Left ventricle myocardium superior (tissue), 1 donor: ENCODE data around the gene EMX2. TPM values are rescaled to one million over a fixed set of nuclear protein-coding genes. Genes with fewer than 3 reads are reported as not detected.
"Not testable (repeated sequence)": the region's sequence is repeated elsewhere in the genome, so short reads cannot be mapped to it uniquely, and the experiment has no call there.

Experiments used
- ATAC-seq: fragments of 200-7000 bp; cut with Tn5 transposase; one replicate; pipeline ENCODE4 v1.9.1; 2020; ENCODE audit warnings: mild to moderate bottlenecking, moderate library complexity
- DNase-seq: peaks from one replicate; pipeline ENCODE4 v3.0.0-alpha.2; 2020
- intact Hi-C: fragments of 100-400 bp; cut with micrococcal nuclease; formaldehyde crosslinking; loops from one replicate; pipeline ENCODE4 v1.11.0; 2022
- long read RNA-seq: library from polyadenylated mRNA; unstranded; transcript quantifications from one replicate; pipeline ENCODE4 v2.0.0, GENCODE V29; 2021
- total RNA-seq: library from RNA; stranded (reverse); fragmentation: NEBNext Ultra II Directional; extraction: Animal tissue kit (Norgen Biotek cat#: 25700); gene quantifications from one replicate; pipeline ENCODE4 v1.2.1, GENCODE V29; 2021
- donor health status: DM: no; HTN: yes; CAD: no; lungs with severe emphysema.

EMX2 gene
- 0.42 TPM for total RNA-seq
- long read RNA-seq: 0 reads

- no peak for DNase-seq
- intact Hi-C loops: no loop called here
- no peak for ATAC-seq
These were observed at the start of gene EMX2 for GRCh38 chr10:117542706-117543224. Gene EMX2 (plus strand): TSS chr10:117542746. CDS start chr10:117543268, 522 bp downstream.

- ATAC-seq (no peak), DNase-seq (no peak)
- intact Hi-C loops: loop anchor here (5.0 kb wide), 1 partner anchor 746 kb away; no protein-coding TSS in a partner anchor
These were observed 46.5 kb upstream of the EMX2 start for GRCh38 chr10:117496031-117496430.

DNA sequence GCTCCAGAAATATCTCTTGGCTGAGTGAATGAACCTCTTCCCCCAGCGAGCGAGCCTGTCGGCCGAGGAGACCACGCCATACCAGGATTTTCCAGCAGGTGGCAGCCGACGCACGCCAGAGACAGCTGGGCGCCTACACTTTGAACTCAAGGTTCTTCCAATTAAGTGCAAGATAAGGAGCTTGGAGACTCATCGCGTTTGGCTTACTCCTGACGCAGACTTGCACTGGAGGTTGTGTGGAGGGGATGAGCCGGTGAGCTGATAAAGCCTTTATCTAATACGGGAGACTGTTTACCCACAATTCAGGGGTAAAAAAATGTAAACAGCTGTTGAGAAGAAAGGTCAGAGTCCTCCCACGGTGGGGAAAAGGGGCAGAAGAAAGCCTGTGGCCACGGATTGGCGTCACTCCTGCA lies 45.9 kb upstream of the EMX2 start:
- intact Hi-C loops: loop anchor here (5.0 kb wide), 1 partner anchor 746 kb away; no protein-coding TSS in a partner anchor
- DNase-seq (peak; percentile 84), ATAC-seq (peak; percentile 91)

GRCh38 chr10:117497736-117498135 lies 44.8 kb upstream of the EMX2 start:
- intact Hi-C loops: loop anchor here (5.0 kb wide), 1 partner anchor 745 kb away; no protein-coding TSS in a partner anchor
- ATAC-seq (no peak), DNase-seq (no peak)

- ATAC-seq (no peak), DNase-seq (no peak)
- intact Hi-C loops: loop anchor here (5.0 kb wide), 1 partner anchor 743 kb away; no protein-coding TSS in a partner anchor
These were observed 43.1 kb upstream of the EMX2 start for GRCh38 chr10:117499248-117500105.

GRCh38 chr10:117500456-117500855 lies 42.1 kb upstream of the EMX2 start:
- ATAC-seq (no peak), DNase-seq (no peak)
- intact Hi-C loops: no loop called here

DNA sequence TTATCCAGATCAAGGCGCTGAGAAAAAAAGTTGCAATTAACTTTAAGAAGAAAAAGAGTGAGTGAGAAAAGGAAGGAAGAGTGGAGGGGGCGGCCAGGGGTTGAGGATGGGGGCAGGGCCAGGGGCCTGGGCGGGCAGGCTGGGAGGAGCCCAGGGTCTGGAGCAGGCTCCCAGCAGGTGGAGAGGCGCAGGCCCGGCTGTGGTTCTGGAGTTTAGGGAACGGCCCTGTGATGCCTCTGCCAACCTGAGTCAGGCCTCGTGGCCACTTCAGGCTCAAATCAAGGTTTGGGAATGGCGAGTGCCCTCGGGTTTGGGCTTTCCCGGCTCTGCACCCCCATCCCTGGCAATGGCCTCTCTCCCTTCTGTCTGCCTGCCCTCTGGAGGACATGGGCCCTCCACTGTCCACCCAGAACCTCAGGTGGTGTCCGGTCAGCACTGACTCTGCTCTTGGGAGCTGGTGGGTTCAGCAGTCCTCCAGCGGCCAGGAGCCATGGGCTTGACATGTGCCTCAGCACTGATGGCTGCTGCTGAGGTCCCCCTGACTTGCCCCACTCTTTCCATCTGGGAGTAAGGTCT lies 41.0 kb upstream of the EMX2 start:
- no peak for DNase-seq
- ATAC-seq: no peak
- intact Hi-C loops: no loop called here

DNA sequence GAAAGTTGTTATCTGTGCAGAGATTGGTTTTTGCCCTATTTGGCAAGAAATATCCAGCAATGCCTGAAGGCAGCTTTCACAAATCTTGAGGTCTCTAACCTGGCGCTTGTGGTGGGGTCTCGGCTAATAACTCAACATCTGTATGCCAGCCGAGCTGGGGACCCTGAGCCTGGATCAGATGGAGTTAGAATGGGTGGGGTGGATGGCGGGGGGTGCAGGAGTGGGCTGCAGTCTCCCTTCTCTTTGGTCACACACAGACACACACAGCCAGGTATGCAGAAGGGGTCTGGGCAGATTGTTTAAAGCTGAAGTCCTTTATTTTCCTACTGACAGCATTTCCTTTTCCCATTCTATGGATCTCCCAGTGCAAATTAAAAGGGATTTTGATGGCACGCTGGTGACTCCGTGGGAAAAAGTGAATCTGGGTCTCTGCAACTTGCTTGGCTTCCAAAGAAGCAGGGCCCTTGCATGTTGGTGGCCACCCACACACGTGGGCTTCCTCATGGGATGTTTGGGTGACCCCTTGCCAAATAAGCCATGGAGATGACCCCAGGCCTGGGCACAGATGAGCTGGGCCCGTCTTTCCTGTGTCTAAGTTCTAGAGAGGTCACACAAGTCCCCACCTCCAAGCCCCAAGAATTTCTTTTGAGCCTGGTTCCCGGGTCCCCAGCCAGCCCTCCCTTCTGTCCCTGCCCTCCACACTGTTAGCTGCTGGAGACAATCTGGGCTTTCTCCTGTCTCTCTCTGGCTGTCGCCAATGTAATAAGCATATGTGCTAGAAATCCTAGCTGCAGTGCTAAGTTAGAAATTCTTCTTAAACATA lies 39.9 kb upstream of the EMX2 start:
- no peak for DNase-seq
- intact Hi-C loops: no loop called here
- no peak for ATAC-seq

DNA sequence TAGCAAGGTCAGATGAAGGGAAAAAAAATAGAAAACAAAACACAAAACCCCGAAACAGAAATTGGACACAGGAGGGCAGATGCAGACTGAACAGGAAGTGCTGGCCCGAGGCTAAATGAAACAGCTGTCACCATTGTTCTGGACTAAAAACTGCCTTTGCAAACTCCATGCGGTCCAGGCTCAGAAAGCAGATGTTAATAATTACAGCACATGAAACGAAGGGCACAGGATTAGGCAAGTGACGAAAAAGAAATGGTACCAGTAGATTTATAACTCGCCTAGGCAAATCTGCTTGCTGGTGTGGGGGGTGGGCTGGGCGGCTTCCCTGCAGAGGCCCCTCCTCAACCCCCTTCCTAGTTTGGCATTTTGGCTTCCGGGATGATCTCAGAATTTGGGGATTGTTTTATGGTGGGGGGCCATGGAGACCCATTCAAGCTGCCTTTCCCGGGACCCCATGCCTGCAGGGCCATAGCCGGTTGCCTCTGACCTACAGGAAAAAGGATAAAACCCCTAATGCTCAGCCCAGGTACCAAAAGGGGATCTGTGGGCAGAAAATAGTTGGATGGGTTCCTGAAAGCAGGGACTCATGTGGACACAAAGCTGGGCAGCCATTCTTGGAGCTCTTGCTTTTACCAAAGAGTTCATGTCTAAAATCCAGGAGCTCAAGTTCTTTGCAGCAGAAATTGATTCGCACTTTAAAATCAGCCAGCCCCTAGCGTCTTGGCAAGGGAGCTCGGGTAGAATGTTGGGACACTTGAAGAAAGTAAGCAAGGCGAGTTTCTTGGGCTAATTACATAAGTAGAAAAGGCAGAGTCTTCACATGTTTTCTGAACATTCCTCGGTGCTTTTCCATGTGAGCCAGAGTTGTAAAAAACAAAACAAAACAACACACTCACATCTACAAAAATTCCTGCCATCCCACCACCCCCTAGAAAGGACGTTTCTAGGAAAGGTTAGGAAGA lies 39.0 kb upstream of the EMX2 start:
- ATAC-seq (peak; percentile 41), DNase-seq (no peak)
- intact Hi-C loops: no loop called here

GRCh38 chr10:117504562-117504961 lies 38.0 kb upstream of the EMX2 start:
- intact Hi-C loops: no loop called here
- DNase-seq (no peak), ATAC-seq (no peak)

DNA sequence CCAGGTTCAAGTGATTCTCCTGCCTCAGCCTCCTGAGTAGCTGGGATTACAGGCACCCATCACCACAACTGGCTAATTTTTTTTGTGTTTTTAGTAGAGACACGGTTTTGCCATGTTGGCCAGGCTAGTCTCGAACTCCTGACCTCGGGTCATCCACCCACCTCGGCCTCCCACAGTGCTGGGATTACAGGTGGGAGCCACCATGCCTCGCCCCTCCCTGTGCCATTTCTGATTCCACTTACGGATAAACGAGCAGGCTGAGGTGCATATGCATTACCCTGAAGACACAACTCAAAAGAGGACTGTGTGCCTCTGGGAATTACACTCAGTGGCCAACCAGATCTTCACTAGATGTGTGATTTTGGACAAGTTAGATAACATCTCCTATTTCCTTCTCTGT lies 35.5 kb upstream of the EMX2 start:
- ATAC-seq, intact Hi-C loops, DNase-seq: not testable (repeated sequence)

DNA sequence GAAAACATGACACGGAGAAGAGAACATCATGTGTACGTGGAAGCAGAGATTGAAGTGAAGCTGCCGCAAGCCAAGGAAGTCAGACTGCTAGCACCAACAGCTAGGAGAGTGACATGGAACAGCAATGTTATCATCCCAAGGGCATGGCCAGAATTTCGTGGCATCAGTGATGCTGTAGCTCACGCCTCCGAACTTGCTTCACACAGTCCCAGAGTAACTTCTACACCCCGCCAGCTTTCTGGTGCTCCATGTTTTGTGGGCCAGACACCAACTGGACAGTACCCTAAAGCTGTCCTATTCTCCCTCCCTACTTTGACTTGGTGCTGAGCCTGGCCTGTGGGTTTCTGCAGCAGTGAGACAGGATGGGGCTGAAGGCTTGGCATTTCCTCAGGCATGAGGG lies 33.0 kb upstream of the EMX2 start:
- intact Hi-C loops: no loop called here
- ATAC-seq: no peak
- DNase-seq: no peak

GRCh38 chr10:117511601-117512390 lies 30.8 kb upstream of the EMX2 start:
- ATAC-seq: no peak
- no peak for DNase-seq
- intact Hi-C loops: no loop called here

- no peak for DNase-seq
- no peak for ATAC-seq
- intact Hi-C loops: no loop called here
These were observed 27.6 kb upstream of the EMX2 start for GRCh38 chr10:117514971-117515370.

DNA sequence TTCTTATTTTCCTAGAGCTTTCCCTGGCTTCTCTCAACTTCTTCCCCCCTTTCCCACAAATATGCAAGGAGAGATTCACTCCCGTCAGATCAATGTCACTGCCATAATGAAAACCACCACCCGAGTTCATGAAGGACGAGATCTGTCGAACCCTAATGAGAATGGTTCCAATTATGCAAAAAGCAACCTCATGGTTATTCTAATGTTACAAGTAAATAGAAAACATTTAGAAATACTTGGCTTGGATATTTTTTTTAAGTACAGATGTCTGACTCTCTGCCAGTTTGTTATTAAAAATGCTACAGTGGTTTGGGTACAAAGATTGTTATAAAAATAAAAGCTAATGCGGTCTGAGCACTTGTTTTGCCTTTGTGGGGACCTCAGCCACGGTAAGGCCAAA lies 25.9 kb upstream of the EMX2 start:
- DNase-seq (no peak), ATAC-seq (no peak)
- intact Hi-C loops: no loop called here

- ATAC-seq: no peak
- DNase-seq: no peak
- intact Hi-C loops: no loop called here
These were observed 24.3 kb upstream of the EMX2 start for GRCh38 chr10:117518246-117518645.

DNA sequence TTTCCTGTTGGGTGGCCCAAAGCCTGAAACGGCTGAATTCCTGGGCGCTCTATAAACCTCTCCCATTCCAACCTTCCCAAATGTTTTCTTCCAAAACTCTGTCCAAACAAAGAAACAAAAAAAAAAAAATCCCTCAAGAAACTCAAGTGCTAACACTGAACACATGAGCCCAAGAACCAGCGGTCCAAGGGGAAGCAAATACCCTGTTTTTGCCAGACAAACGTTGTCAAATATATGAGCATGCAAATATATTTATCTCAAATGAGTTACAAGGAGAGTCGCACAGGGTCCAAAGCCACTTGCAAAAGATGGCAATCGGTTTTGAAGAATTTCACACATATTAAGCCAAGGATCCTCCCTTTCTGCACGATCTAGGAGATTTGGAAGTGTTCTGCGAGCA lies 23.3 kb upstream of the EMX2 start:
- intact Hi-C loops: no loop called here
- DNase-seq (no peak), ATAC-seq (no peak)

GRCh38 chr10:117519879-117520278 lies 22.7 kb upstream of the EMX2 start:
- DNase-seq: no peak
- intact Hi-C loops: no loop called here
- no peak for ATAC-seq
